Stimulated activated CD8-positive, alpha-beta memory T cell treated with anti-CD3 and anti-CD28 coated beads, Interleukin-15, amount 100 ng/mL, for 48 hours (primary cell): ENCODE data around the gene DEPDC1.
"Not testable (repeated sequence)": the region's sequence is repeated elsewhere in the genome, so short reads cannot be mapped to it uniquely, and the experiment has no call there.

ENCODE experiments used
- DNase-seq, 2 donors: peaks; one replicate each; pipeline ENCODE4 v3.0.0-alpha.2; 2020; ENCODE audit warnings: low read depth in 2 of 2

The DEPDC1 gene

GRCh38 chr1:68496680-68497357 is at the start of gene DEPDC1:
DEPDC1 (minus strand) TSS chr1:68497082; CDS start chr1:68496999, 83 bp downstream.
- DNase-seq, result peak; percentile 63 to 80

- no peak for DNase-seq
Observed at GRCh38 chr1:68544651-68545050, 47.8 kb upstream of the DEPDC1 start.

- no peak for DNase-seq
Observed at GRCh38 chr1:68542586-68542985, 45.7 kb upstream of the DEPDC1 start.

- DNase-seq, result no peak
Observed at GRCh38 chr1:68538941-68539340, 42.1 kb upstream of the DEPDC1 start.

GRCh38 chr1:68528243-68528642 is 31.4 kb upstream of the DEPDC1 start:
- no peak for DNase-seq

- DNase-seq, result no peak
Observed at GRCh38 chr1:68525781-68526180, 28.9 kb upstream of the DEPDC1 start.

- DNase-seq, result no peak
Observed at GRCh38 chr1:68521286-68521685, 24.4 kb upstream of the DEPDC1 start.

- no peak for DNase-seq
Observed at GRCh38 chr1:68516066-68516465, 19.2 kb upstream of the DEPDC1 start.

GRCh38 chr1:68511254-68511653 is 14.4 kb upstream of the DEPDC1 start:
- DNase-seq, result no peak

GRCh38 chr1:68506386-68506785 is 9.5 kb upstream of the DEPDC1 start:
- no peak for DNase-seq

- no peak for DNase-seq
Observed at GRCh38 chr1:68503085-68503484, 6.2 kb upstream of the DEPDC1 start.

- no peak for DNase-seq
Observed at GRCh38 chr1:68497358-68497698, 446 bp upstream of the DEPDC1 start.

- DNase-seq, result no peak
Observed at GRCh38 chr1:68495968-68496679, 758 bp downstream of the DEPDC1 start.

- no peak for DNase-seq
Observed at GRCh38 chr1:68495532-68495931, 1.4 kb downstream of the DEPDC1 start.

- DNase-seq, result no peak
Observed at GRCh38 chr1:68493193-68493592, 3.7 kb downstream of the DEPDC1 start.

- not testable (repeated sequence) for DNase-seq
Observed at GRCh38 chr1:68492255-68492654, 4.6 kb downstream of the DEPDC1 start.

- no peak for DNase-seq
Observed at GRCh38 chr1:68490046-68490651, 6.7 kb downstream of the DEPDC1 start.

- no peak for DNase-seq
Observed at GRCh38 chr1:68485431-68486022, 11.4 kb downstream of the DEPDC1 start.

- no peak for DNase-seq
Observed at GRCh38 chr1:68484618-68485017, 12.3 kb downstream of the DEPDC1 start.

GRCh38 chr1:68481041-68481440 is 15.8 kb downstream of the DEPDC1 start:
- DNase-seq, result no peak

- no peak for DNase-seq
Observed at GRCh38 chr1:68479501-68479900, 17.4 kb downstream of the DEPDC1 start.

GRCh38 chr1:68478662-68479061 is 18.2 kb downstream of the DEPDC1 start:
- DNase-seq, result no peak

- not testable (repeated sequence) for DNase-seq
Observed at GRCh38 chr1:68476626-68477025, 20.3 kb downstream of the DEPDC1 start.
